Smooth muscle cell (in vitro differentiated cells): ENCODE data around the gene C1orf53. TPM values are rescaled to one million over a fixed set of nuclear protein-coding genes. Genes with fewer than 3 reads are reported as not detected.

ENCODE experiments used
- DNase-seq: peaks from one replicate; lab custom pipeline; 2025; ENCODE audit not compliant: unreplicated experiment; lab: John Stamatoyannopoulos, UW
- H2AFZ ChIP-seq: fragments of 200-600 bp; sonication (generic); 2 replicates; pipeline ENCODE4 v1.6.0; 2016; ENCODE audit warnings: antibody characterized with exemption, low read depth, mild to moderate bottlenecking
- H3F3A ChIP-seq: fragments of 200-600 bp; sonication (generic); 2 replicates; pipeline ENCODE4 v1.6.0; 2017; ENCODE audit warnings: antibody characterized with exemption, low read depth
- H3K27ac ChIP-seq: fragments of 200-600 bp; sonication (generic); 2 replicates; pipeline ENCODE4 v1.5.1; 2016; ENCODE audit warnings: low read depth, mild to moderate bottlenecking
- H3K27me3 ChIP-seq: fragments of 200-600 bp; sonication (generic); 2 replicates; pipeline ENCODE4 v1.6.1; 2016; ENCODE audit warnings: low read depth, mild to moderate bottlenecking
- H3K36me3 ChIP-seq: fragments of 200-600 bp; sonication (generic); 2 replicates; pipeline ENCODE4 v1.5.1; 2016; ENCODE audit warnings: low read depth
- H3K4me1 ChIP-seq: fragments of 200-600 bp; sonication (generic); 2 replicates; pipeline ENCODE4 v1.5.1; 2016; ENCODE audit warnings: low read depth
- H3K4me2 ChIP-seq: fragments of 200-600 bp; sonication (generic); 2 replicates; pipeline ENCODE4 v1.6.0; 2016; ENCODE audit warnings: mild to moderate bottlenecking
- H3K4me3 ChIP-seq: fragments of 200-600 bp; sonication (generic); 2 replicates; pipeline ENCODE4 v1.5.1; 2016; ENCODE audit warnings: mild to moderate bottlenecking
- H3K79me2 ChIP-seq: fragments of 200-600 bp; sonication (generic); 2 replicates; pipeline ENCODE4 v1.6.0; 2016; ENCODE audit warnings: low read depth, mild to moderate bottlenecking
- H3K9ac ChIP-seq: fragments of 200-600 bp; sonication (generic); 2 replicates; pipeline ENCODE4 v1.6.0; 2016; ENCODE audit warnings: low read depth
- H3K9me3 ChIP-seq: fragments of 200-600 bp; sonication (generic); replicated peaks from 2 replicates; pipeline ENCODE4 v1.5.1; 2016; ENCODE audit warnings: low read depth
- H4K20me1 ChIP-seq: fragments of 200-600 bp; sonication (generic); 2 replicates; pipeline ENCODE4 v1.6.0; 2016; ENCODE audit warnings: low read depth
- CTCF ChIP-seq: fragments of 200-600 bp; sonication (generic); IDR thresholded peaks from 2 replicates; pipeline ENCODE4 v1.5.1; 2017; ENCODE audit warnings: borderline replicate concordance, mild to moderate bottlenecking, antibody characterized with exemption; ENCODE audit not compliant: insufficient read depth, poor library complexity, severe bottlenecking
- WGBS: methylation state at CpG from one replicate; pipeline ENCODE4 v1.1.7; 2016; ENCODE audit warnings: low lambda C conversion rate; 5-methylcytosine and 5-hydroxymethylcytosine counted together
- polyA plus RNA-seq: library from polyadenylated mRNA; unstranded; fragments of >200 nt; fragmentation: Nextera tagmentation; extraction: Ambion mirVana; gene quantifications from 2 replicates; pipeline ENCODE4 v1.2.1, GENCODE V29; 2016
- total RNA-seq: library from RNA; depleted of rRNA; stranded (reverse); fragments of >200 nt; gene quantifications from 2 replicates; pipeline ENCODE4 v1.2.3, GENCODE V29; 2014

Gene C1orf53
- total and polyA plus RNA-seq, 2 experiments from 2014 or later = 3.1 to 4.5 TPM

DNA sequence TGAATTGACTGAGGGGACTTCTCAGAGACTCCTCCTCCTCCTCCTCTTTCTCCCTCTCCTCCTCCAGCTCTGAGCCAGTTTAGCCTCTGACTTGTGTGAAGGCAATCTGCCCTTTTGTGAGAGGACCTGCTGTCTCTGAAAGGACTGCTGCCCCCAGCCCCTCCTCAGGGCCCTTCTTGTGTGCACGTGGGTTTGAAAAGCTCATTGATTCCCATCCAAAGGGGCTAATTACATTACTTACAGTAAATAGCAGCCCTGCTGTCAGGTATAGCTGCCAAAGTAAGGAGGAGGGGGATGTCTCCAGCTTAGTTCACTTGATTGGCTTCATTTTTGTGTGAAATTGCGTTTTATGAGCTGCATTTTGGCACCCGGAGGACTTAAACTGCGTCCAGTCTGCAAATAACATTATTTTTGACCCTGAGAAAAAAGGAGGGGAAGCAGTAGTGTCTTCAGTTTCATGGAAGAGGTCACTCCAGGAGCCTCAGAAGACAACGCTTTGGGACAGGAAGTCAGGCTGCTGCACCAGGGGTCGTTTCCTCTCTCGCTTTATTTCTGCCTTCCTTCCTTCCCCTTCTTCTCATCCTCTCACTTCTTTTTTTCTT is 12.9 kb downstream of the C1orf53 start:
- H3K79me2 ChIP-seq = no peaks in the 10 kb centered on the region
- no peak overlapping the region for H3K9ac ChIP-seq

DNA sequence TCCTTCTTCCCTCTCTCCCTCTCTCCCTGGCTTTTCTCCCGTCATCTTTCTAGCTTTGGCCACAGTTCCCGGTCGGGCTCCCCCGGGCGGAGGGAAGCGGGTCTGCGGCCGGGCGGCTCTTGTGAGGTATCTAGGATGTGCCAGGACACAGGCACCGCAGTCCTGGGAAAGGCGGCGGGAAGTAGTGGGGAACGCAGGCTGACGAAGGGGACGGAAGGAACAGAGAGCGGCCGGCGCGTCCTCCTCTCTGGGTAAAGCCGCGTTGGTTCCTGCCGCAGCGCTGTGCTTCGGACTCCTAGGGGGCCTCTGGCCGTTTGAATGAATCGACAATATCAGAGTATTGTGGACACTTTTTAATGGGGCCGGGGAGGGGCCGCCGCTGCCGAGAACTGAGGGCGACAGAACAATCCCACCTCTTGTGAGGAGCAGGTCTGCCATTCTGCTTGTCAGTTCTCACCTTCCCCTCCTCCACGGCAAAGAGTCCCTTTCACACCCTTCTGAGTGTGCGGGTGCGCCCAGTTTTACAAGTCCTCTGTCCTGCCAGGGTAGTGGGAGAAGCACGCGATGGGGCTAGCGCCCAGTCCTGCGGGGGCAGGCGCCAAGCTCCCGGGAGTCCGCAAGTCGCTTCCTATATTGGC is 13.6 kb downstream of the C1orf53 start:
- H3K27ac ChIP-seq = no peak overlapping the region
- peaks cover 69% of the 10 kb centered on the region for H3K4me1 ChIP-seq
- H3K79me2 ChIP-seq = no peaks in the 10 kb centered on the region
- H3K9me3 ChIP-seq = no peaks in the 10 kb centered on the region
- peak overlapping the region; percentile 83 for H3K4me2 ChIP-seq
- peaks cover 100% of the 10 kb centered on the region for H3K27me3 ChIP-seq
- no peak for DNase-seq
- no peaks in the 10 kb centered on the region for H4K20me1 ChIP-seq
- WGBS = 1% methylated on average over 42 of the region's 42 CpGs
- H3K4me3 ChIP-seq = peak overlapping the region; percentile 37
- peak overlapping the region; percentile 47 for H2AFZ ChIP-seq
- no peaks in the 10 kb centered on the region for H3K36me3 ChIP-seq
- no peak overlapping the region for H3K9ac ChIP-seq
- no peaks in the 10 kb centered on the region for H3F3A ChIP-seq
- TF ChIP-seq CTCF = peak; percentile 52

More for the DNA sequence above, 12.9 kb downstream of the C1orf53 start:
- peaks cover 70% of the 10 kb centered on the region for H3K4me1 ChIP-seq
- peak overlapping the region; percentile 37 for H3K4me3 ChIP-seq
- H4K20me1 ChIP-seq = no peaks in the 10 kb centered on the region
- no peaks in the 10 kb centered on the region for H3F3A ChIP-seq
- WGBS = 0% methylated on average over 7 of the region's 7 CpGs
- H3K27me3 ChIP-seq = peaks cover 100% of the 10 kb centered on the region
- H2AFZ ChIP-seq = no peak overlapping the region
- H3K9me3 ChIP-seq = no peaks in the 10 kb centered on the region
- no peak overlapping the region for H3K27ac ChIP-seq
- no peak for TF ChIP-seq CTCF
- DNase-seq = no peak
- H3K4me2 ChIP-seq = peak overlapping the region; percentile 83
- H3K36me3 ChIP-seq = no peaks in the 10 kb centered on the region

DNA sequence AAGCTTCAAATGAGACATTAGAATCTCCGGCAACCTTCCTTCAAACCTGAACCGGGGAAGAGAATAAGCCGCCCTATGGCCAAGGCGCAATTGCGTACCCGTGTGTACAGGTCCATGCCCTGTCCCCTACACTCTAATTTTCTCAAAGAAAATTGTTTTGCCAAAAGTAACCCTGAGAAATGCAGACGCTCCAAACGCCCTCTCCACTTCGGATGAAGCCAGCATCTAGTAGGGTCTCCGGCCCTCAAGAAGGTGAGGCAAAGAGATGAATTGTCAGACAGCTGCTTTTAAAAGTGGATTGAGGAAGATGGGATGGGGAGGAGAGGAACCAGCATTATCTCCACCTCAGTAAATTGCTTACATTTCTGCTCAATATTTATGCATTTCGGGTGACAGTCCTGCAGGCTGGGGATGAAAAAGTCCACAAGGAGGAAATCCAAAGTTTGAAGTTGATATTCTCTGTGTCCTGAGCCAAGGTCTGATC is 14.1 kb downstream of the C1orf53 start:
- H3K36me3 ChIP-seq = no peaks in the 10 kb centered on the region
- peak overlapping the region; percentile 47 for H2AFZ ChIP-seq
- no peak for TF ChIP-seq CTCF
- H3K9ac ChIP-seq = no peak overlapping the region
- no peaks in the 10 kb centered on the region for H3F3A ChIP-seq
- H3K4me1 ChIP-seq = peaks cover 70% of the 10 kb centered on the region
- H3K4me3 ChIP-seq = peak overlapping the region; percentile 37
- peak overlapping the region; percentile 83 for H3K4me2 ChIP-seq
- 17% methylated on average over 11 of the region's 11 CpGs for WGBS
- H3K9me3 ChIP-seq = no peaks in the 10 kb centered on the region
- H4K20me1 ChIP-seq = no peaks in the 10 kb centered on the region
- no peaks in the 10 kb centered on the region for H3K79me2 ChIP-seq
- no peak for DNase-seq
- no peak overlapping the region for H3K27ac ChIP-seq
- H3K27me3 ChIP-seq = peaks cover 100% of the 10 kb centered on the region
